Fibroblast of skin of back (primary cell): ENCODE results near the gene RANGAP1.

Source experiments
- DNase-seq: peaks from one replicate; pipeline ENCODE4 v3.0.0-alpha.2; 2013

The RANGAP1 gene

DNA sequence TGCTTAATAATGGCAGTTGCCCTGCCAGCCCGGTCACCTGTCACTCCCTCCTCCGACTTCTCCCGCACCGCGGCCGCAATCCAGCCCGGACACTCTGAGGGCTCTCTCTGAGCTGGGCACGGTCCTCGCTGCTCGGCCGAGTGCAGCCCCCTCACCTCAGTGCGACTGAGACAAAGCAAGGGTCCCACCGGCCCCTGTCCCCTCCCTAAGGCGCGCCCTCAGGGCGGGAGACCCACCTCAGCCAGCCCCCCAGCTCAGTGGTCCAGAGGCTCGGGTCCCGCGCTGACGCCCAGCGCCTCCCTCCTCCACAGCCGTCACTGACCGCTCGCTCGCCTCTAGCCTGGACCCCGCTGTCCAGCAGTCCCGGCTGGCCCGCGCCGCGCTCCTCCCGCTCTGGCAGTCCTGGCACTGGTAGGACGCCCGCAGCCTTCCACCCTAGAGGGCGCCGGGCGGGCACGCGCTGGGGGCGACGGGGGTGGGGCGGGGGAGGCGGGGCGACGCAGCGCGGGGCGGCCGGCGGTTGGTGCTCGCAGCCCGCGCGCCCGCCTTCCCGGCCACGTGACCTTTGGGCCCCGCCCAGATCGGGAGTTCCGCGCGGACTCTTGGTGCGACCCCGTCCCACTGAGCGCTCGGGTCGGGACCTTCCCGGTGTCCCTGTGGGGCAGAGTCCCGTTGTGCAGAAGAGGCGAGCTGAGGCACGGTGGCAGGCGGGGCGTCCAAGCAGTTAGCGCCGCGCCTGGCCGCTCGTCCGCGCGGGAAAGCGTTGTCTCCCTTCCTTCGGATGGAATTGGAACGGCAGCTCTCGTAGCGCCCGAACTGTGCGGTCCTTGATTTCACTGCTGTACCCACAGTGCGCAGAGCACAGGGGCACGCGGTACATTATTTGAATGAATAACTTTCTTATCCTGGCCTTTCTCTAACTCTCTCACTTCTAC is 88.7 kb downstream of the RANGAP1 start:
- peak; percentile 64 for DNase-seq
